ENCODE data around the gene ATAD5. TPM values are rescaled to one million over a fixed set of nuclear protein-coding genes. Genes with fewer than 3 reads are reported as not detected.

Gene ATAD5
- total and polyA plus RNA-seq, 2 of the 13 experiments (the other 11 are each of a cell fraction or from before 2014, with no cell fraction given) = 1.8 to 10.7 TPM

DNA sequence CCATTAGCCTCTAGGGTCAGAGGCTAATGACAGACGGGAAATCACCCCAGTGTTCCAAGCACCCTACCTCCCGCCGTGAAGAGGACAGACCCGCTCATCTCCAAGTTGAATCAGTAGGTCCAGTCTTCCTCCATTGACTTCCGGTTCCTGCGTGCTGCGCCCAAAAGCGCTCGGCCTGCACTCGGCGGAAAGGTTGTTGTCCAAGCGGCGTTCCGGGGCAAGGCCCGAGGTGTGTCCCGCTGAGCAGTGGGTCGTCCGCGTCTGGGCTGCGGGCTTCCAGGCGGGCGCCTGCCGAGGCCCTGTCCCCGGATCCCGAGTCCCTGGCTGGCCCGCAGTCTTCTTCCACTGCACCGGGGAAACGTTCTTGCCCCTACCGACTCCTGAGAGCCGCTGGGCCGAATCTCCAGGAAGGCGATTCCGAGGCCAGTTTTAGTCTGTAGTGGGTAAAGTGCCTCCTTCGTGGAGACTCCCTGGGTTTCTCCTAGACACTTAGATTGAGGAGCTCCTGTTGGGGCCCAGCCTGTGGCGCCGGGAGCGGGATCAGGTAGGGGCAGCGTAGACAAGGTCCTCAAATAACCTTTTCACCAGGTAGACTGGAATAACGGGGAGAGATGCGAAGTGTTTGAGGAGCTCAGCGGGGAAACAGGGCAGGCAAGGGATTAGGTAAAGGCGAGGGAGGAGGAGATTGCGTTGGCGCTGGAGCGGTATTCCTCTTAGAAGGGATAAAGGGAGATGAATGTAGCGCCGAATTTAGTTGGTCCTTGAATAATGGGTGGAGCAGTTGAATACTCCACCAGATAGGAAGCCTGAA, 74.5 kb downstream of the ATAD5 start, which contains the start of gene TEFM (continued):
- TF ChIP-seq, protein P1, sequence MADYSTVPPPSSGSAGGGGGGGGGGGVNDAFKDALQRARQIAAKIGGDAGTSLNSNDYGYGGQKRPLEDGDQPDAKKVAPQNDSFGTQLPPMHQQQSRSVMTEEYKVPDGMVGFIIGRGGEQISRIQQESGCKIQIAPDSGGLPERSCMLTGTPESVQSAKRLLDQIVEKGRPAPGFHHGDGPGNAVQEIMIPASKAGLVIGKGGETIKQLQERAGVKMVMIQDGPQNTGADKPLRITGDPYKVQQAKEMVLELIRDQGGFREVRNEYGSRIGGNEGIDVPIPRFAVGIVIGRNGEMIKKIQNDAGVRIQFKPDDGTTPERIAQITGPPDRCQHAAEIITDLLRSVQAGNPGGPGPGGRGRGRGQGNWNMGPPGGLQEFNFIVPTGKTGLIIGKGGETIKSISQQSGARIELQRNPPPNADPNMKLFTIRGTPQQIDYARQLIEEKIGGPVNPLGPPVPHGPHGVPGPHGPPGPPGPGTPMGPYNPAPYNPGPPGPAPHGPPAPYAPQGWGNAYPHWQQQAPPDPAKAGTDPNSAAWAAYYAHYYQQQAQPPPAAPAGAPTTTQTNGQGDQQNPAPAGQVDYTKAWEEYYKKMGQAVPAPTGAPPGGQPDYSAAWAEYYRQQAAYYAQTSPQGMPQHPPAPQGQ (CRISPR knock-in tag; IDR thresholded peaks at IDR 0.05; ENCODE audit: borderline replicate concordance) = peak; percentile 91; the same call in 1 of the 2 replicates
- peak; percentile 94 for TF ChIP-seq TARDBP (CRISPR knock-in tag; IDR thresholded peaks at IDR 0.05)
- TF ChIP-seq, protein P2, sequence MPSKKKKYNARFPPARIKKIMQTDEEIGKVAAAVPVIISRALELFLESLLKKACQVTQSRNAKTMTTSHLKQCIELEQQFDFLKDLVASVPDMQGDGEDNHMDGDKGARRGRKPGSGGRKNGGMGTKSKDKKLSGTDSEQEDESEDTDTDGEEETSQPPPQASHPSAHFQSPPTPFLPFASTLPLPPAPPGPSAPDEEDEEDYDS (CRISPR knock-in tag; IDR thresholded peaks at IDR 0.05) = peak; percentile 85
- TF ChIP-seq ZNF296 (CRISPR knock-in tag; conservative IDR thresholded peaks at IDR 0.05) = no peak
- TF ChIP-seq, protein P3, sequence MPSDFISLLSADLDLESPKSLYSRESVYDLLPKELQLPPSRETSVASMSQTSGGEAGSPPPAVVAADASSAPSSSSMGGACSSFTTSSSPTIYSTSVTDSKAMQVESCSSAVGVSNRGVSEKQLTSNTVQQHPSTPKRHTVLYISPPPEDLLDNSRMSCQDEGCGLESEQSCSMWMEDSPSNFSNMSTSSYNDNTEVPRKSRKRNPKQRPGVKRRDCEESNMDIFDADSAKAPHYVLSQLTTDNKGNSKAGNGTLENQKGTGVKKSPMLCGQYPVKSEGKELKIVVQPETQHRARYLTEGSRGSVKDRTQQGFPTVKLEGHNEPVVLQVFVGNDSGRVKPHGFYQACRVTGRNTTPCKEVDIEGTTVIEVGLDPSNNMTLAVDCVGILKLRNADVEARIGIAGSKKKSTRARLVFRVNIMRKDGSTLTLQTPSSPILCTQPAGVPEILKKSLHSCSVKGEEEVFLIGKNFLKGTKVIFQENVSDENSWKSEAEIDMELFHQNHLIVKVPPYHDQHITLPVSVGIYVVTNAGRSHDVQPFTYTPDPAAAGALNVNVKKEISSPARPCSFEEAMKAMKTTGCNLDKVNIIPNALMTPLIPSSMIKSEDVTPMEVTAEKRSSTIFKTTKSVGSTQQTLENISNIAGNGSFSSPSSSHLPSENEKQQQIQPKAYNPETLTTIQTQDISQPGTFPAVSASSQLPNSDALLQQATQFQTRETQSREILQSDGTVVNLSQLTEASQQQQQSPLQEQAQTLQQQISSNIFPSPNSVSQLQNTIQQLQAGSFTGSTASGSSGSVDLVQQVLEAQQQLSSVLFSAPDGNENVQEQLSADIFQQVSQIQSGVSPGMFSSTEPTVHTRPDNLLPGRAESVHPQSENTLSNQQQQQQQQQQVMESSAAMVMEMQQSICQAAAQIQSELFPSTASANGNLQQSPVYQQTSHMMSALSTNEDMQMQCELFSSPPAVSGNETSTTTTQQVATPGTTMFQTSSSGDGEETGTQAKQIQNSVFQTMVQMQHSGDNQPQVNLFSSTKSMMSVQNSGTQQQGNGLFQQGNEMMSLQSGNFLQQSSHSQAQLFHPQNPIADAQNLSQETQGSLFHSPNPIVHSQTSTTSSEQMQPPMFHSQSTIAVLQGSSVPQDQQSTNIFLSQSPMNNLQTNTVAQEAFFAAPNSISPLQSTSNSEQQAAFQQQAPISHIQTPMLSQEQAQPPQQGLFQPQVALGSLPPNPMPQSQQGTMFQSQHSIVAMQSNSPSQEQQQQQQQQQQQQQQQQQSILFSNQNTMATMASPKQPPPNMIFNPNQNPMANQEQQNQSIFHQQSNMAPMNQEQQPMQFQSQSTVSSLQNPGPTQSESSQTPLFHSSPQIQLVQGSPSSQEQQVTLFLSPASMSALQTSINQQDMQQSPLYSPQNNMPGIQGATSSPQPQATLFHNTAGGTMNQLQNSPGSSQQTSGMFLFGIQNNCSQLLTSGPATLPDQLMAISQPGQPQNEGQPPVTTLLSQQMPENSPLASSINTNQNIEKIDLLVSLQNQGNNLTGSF (CRISPR knock-in tag; IDR thresholded peaks at IDR 0.05) = peak; percentile 80
- TF ChIP-seq, protein P4, sequence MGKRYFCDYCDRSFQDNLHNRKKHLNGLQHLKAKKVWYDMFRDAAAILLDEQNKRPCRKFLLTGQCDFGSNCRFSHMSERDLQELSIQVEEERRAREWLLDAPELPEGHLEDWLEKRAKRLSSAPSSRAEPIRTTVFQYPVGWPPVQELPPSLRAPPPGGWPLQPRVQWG (CRISPR knock-in tag; IDR thresholded peaks at IDR 0.05; ENCODE audit: borderline replicate concordance, low read depth) = no peak
- TF ChIP-seq, protein P5, sequence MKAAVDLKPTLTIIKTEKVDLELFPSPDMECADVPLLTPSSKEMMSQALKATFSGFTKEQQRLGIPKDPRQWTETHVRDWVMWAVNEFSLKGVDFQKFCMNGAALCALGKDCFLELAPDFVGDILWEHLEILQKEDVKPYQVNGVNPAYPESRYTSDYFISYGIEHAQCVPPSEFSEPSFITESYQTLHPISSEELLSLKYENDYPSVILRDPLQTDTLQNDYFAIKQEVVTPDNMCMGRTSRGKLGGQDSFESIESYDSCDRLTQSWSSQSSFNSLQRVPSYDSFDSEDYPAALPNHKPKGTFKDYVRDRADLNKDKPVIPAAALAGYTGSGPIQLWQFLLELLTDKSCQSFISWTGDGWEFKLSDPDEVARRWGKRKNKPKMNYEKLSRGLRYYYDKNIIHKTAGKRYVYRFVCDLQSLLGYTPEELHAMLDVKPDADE (CRISPR knock-in tag; IDR thresholded peaks at IDR 0.05) = peak; percentile 86; the same call in 1 of the 2 replicates
- TF ChIP-seq, protein P6, sequence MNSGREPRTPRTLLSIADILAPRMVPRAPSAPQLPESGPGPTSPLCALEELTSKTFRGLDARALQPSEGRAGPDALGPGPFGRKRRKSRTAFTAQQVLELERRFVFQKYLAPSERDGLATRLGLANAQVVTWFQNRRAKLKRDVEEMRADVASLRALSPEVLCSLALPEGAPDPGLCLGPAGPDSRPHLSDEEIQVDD (CRISPR knock-in tag; IDR thresholded peaks at IDR 0.05; ENCODE audit: borderline replicate concordance) = no peak; the same call in 1 of the 2 replicates
- peak; percentile 98 for TF ChIP-seq PHF8 (CRISPR knock-in tag; IDR thresholded peaks at IDR 0.05)
- peak; percentile 98 for TF ChIP-seq KLF12 (CRISPR knock-in tag; IDR thresholded peaks at IDR 0.05; ENCODE audit: borderline replicate concordance)
- peak; percentile 56; the same call in 1 of the 2 replicates for TF ChIP-seq ZNF737 (CRISPR knock-in tag; IDR thresholded peaks at IDR 0.05; ENCODE audit: borderline replicate concordance)
- TF ChIP-seq ZMYM2 (CRISPR knock-in tag; IDR thresholded peaks at IDR 0.05) = peak; percentile 69; the same call in 1 of the 2 replicates
- peak; percentile 89 for TF ChIP-seq ELF1 (CRISPR knock-in tag; IDR thresholded peaks at IDR 0.05)
- TF ChIP-seq, protein P7, sequence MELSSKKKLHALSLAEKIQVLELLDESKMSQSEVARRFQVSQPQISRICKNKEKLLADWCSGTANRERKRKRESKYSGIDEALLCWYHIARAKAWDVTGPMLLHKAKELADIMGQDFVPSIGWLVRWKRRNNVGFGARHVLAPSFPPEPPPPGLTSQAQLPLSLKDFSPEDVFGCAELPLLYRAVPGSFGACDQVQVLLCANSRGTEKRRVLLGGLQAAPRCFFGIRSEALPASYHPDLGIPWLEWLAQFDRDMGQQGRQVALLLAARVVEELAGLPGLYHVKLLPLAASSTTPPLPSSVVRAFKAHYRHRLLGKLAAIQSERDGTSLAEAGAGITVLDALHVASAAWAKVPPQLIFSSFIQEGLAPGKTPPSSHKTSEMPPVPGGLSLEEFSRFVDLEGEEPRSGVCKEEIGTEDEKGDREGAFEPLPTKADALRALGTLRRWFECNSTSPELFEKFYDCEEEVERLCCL (CRISPR knock-in tag; IDR thresholded peaks at IDR 0.05; ENCODE audit: borderline replicate concordance) = no peak
- TF ChIP-seq SP140L (CRISPR knock-in tag; IDR thresholded peaks at IDR 0.05; ENCODE audit: borderline replicate concordance) = peak; percentile 95; the same call in 1 of the 2 replicates

Data from HepG2 (cell line).